22Rv1 (cell line): Measurements from ENCODE around the gene NOP10.

Experiments used
- ZFX ChIP-seq: fragments of 450-650 bp; IDR thresholded peaks from 2 replicates; pipeline ENCODE4 v1.6.1; 2017; ENCODE audit warnings: antibody characterized with exemption, borderline replicate concordance
- TF ChIP-seq, protein P1 (sequence below): fragments of 450-650 bp; IDR thresholded peaks from 2 replicates; pipeline ENCODE4 v1.5.1; 2017; ENCODE audit warnings: mild to moderate bottlenecking

DNA sequence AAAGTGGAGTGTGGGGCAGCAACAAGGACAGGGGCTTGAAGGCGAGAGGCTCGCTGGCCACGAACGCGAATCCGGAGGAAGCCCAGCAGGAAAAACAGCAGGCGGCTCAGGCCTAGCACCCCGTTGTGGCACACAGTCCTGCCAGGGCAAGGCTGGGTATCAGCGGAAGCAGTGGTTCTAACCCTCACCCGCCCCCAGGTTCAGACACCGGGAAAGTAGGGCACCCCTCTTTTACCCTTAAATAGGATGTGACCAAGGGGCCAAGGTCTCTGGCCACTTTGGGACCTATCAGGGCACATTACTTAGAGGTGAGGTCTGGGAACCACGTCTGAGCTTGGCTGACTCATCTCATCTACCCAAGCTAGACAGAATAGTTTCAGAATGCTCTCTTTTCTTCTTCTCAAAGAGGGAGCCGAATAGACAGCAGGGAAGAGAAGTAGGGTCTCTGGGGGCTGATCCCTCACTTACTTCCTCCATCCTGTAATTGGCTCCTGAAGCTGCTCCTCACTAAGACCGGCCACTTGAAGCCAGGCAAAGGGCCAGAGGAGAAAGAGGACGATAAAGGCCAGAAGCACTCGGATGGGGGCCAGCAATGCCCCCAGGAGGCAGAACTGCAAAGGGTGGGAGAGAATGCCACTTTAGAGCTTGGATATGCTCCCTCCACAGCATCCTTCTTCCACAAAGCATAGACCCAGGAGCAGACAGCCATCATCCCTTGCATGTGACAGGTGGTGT lies 22.3 kb upstream of the NOP10 start:
- TF ChIP-seq, protein P1, sequence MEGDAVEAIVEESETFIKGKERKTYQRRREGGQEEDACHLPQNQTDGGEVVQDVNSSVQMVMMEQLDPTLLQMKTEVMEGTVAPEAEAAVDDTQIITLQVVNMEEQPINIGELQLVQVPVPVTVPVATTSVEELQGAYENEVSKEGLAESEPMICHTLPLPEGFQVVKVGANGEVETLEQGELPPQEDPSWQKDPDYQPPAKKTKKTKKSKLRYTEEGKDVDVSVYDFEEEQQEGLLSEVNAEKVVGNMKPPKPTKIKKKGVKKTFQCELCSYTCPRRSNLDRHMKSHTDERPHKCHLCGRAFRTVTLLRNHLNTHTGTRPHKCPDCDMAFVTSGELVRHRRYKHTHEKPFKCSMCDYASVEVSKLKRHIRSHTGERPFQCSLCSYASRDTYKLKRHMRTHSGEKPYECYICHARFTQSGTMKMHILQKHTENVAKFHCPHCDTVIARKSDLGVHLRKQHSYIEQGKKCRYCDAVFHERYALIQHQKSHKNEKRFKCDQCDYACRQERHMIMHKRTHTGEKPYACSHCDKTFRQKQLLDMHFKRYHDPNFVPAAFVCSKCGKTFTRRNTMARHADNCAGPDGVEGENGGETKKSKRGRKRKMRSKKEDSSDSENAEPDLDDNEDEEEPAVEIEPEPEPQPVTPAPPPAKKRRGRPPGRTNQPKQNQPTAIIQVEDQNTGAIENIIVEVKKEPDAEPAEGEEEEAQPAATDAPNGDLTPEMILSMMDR, result no peak
- no peak for TF ChIP-seq ZFX
